ENCODE measurements around the gene PRR13.
"Not testable (repeated sequence)": the region's sequence is repeated elsewhere in the genome, so short reads cannot be mapped to it uniquely, and the experiment has no call there.

PRR13 gene

DNA sequence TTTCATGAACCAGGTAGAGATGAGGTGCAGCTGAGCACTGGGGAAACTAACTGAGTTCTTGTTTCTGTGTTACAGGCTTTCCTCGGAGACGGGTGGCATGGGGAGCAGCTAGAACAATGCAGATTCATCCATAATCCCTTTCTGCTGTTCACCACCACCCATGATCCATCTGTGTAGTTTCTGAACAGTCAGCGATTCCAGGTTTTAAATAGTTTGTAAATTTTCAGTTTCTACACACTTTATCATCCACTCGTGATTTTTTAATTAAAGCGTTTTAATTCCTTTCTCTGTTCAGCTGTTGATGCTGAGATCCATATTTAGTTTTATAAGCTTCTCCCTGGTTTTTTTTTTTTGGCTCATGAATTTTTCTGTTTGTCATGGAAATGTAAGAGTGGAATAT lies 37.8 kb downstream of the PRR13 start:
- H3K4me3 ChIP-seq (ENCODE audit: low read depth, low read length), result no peak overlapping the region
- TF ChIP-seq, protein P1, sequence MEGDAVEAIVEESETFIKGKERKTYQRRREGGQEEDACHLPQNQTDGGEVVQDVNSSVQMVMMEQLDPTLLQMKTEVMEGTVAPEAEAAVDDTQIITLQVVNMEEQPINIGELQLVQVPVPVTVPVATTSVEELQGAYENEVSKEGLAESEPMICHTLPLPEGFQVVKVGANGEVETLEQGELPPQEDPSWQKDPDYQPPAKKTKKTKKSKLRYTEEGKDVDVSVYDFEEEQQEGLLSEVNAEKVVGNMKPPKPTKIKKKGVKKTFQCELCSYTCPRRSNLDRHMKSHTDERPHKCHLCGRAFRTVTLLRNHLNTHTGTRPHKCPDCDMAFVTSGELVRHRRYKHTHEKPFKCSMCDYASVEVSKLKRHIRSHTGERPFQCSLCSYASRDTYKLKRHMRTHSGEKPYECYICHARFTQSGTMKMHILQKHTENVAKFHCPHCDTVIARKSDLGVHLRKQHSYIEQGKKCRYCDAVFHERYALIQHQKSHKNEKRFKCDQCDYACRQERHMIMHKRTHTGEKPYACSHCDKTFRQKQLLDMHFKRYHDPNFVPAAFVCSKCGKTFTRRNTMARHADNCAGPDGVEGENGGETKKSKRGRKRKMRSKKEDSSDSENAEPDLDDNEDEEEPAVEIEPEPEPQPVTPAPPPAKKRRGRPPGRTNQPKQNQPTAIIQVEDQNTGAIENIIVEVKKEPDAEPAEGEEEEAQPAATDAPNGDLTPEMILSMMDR (IDR thresholded peaks at IDR 0.05; ENCODE audit: borderline replicate concordance, insufficient read depth, low read depth, low read length), result no peak

DNA sequence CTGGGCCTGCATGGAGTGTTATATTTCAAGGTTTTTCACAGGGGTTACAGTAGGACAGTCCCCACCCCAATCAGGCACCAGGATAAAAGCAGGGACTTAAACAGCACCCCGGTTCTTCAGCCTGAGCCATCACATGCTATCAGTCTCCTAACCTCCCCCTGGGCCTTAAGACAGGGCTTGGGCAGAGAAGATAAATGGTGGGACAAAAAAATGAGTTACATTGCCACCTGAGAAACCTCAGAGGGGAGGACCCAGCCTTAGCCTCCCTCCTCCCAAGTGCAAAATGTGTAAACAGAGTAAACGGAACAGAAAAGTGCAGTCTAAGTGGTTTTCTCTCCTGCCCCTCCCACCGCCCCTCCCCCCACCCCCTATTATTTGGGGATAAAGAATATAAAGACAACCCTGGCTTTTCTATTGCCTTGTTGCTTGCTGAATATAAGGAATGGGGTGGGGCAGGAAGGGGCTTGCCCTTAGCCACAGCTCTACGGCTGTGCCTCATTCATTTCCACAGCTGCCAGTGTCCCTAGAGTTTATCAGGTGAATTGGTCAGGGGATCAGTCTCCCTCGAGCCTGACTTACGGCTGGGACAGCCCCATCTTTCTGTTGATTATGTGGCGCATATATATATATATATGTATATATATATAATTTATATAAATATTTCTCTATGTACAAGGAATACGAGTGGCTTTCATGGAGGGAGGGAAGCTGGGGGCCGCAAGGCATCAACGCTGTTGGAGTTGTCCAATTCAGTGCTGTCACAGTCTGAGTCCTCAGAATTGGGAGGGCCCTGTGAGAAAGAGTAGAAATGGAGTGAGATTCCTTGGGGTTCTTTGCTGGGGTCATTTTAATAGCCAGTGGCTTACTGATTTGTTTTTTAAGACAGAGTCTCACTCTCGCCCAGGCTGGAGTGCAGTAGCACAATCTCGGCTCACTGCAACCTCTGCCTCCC lies 39.2 kb downstream of the PRR13 start:
- H3K4me3 ChIP-seq (ENCODE audit: low read depth, low read length), result no peak overlapping the region

DNA sequence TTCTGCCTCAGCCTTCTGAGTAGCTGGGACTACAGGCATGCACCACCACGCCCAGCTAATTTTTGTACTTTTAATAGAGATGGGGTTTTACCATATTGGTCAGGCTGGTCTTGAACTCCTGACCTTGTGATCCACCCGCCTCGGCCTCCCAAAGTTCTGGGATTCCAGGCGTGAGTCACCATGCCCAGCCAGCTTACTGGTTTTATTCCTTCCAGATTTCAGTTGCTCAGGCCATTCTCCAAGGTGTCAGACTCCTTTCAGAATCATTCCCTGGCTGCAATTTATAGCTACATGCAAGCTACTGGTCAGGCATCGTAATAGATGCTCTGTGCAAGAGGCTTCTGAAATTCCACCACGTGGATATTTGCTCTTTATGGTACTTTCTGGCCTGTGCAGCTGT lies 39.9 kb downstream of the PRR13 start:
- not testable (repeated sequence) for H3K4me3 ChIP-seq (ENCODE audit: low read depth, low read length)

More for the DNA sequence above, 39.2 kb downstream of the PRR13 start:
- TF ChIP-seq, protein P1 (IDR thresholded peaks at IDR 0.05; ENCODE audit: borderline replicate concordance, insufficient read depth, low read depth, low read length), result no peak

DNA sequence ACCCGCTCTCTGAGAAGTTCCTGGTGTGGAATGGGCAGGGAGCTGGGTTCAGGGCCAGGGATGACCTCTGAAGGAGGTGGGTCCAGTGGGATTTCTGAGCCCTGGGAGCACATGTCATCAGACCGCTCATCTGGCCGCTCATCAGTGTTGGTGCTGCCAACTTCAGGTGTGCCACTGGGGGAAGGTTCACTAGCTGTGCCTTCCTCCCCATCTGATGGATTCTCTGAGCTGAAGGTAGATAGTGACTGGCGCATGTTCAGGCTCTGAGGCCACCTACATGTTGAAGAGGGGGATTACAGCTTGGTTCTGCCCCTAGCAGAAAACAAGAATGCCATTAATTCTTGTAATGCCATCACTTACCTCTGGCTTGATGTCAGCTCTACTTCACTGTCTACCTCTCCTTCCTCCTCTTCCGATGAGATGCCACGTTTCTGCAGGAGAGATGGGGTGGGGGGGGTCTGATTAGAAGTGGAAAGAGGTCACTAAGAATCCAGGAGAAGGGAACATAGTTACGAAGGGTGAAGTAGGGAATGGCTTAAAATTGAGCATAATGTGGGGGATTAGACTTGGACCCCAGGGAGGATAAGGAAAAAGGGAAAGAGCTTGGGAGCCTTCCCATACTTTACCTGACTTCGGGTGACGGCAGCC lies 40.5 kb downstream of the PRR13 start:
- H3K4me3 ChIP-seq (ENCODE audit: low read depth, low read length), result no peak overlapping the region
- TF ChIP-seq, protein P1 (IDR thresholded peaks at IDR 0.05; ENCODE audit: borderline replicate concordance, insufficient read depth, low read depth, low read length), result peak; percentile 29; the same call in 1 of the 2 replicates

- no peak overlapping the region for H3K4me3 ChIP-seq (ENCODE audit: low read depth, low read length)
- TF ChIP-seq, protein P1 (IDR thresholded peaks at IDR 0.05; ENCODE audit: borderline replicate concordance, insufficient read depth, low read depth, low read length), result no peak
Measured at GRCh38 chr12:53482626-53483168, 41.2 kb downstream of the PRR13 start.

DNA sequence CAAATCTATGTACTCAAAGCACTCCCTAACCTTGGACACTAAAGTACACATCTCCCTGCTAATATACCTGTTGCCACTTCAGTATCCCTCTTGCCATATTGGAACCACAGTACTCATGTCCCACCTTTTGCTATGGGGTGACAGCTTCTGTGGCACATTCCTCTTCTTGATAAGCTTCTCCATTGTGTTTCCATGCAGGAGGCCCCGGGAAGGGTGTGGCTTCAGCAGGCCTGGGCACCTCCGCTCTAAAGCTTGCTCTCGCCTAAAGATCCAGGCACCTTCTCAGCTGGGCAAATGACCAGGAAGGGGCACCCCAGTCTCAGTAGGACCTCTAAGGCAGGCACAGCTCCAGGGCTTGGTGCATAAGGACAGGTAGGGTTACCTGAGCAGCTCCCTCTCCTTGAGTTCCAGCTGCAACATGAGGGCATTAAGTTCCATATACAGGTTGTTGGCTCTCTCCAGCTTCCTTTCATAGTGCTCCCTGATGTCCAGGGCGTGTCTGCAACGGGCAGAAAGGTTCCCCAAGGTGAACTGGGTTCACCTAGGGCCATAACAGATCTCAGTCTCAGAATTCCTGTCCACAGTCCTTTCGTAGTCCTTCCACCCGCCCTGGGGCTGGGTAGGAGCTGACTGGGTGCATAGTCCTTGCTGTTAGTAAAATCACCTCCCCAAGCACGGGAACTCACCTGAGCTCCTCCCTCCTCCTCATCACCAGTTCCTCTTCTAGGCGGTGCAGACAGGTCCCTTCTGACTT lies 41.9 kb downstream of the PRR13 start:
- no peak overlapping the region for H3K4me3 ChIP-seq (ENCODE audit: low read depth, low read length)
- TF ChIP-seq, protein P1 (IDR thresholded peaks at IDR 0.05; ENCODE audit: borderline replicate concordance, insufficient read depth, low read depth, low read length), result no peak

- TF ChIP-seq, protein P1 (IDR thresholded peaks at IDR 0.05; ENCODE audit: borderline replicate concordance, insufficient read depth, low read depth, low read length), result no peak
- H3K4me3 ChIP-seq (ENCODE audit: low read depth, low read length), result no peak overlapping the region
Measured at GRCh38 chr12:53483979-53484377, 42.4 kb downstream of the PRR13 start.
